Loucy (cell line): ENCODE data around the gene ZNF836.

Source experiments
- H2AFZ ChIP-seq: fragments of 200-600 bp; sonication (generic); 2 replicates; pipeline ENCODE4 v1.6.0; 2016; ENCODE audit warnings: antibody characterized with exemption, mild to moderate bottlenecking, low read length, moderate library complexity
- H3F3A ChIP-seq: fragments of 200-600 bp; 2 replicates; pipeline ENCODE4 v1.6.0; 2016; ENCODE audit warnings: antibody characterized with exemption, low read depth, mild to moderate bottlenecking
- H3K27me3 ChIP-seq: fragments of 200-600 bp; sonication (generic); 2 replicates; pipeline ENCODE4 v1.6.1; 2014; ENCODE audit warnings: low read length, mild to moderate bottlenecking; ENCODE audit not compliant: insufficient read depth, poor library complexity, severe bottlenecking
- H3K36me3 ChIP-seq: fragments of 200-600 bp; sonication (generic); 2 replicates; pipeline ENCODE4 v1.6.1; 2016; ENCODE audit warnings: low read length; ENCODE audit not compliant: insufficient read depth
- H3K4me1 ChIP-seq: fragments of 200-600 bp; sonication (generic); 2 replicates; pipeline ENCODE4 v1.5.1; 2014; ENCODE audit warnings: low read length, mild to moderate bottlenecking; ENCODE audit not compliant: insufficient read depth, poor library complexity, severe bottlenecking
- H3K4me2 ChIP-seq: fragments of 200-600 bp; sonication (generic); 2 replicates; pipeline ENCODE4 v1.6.0; 2014; ENCODE audit warnings: antibody characterized with exemption, low read length, low read depth, mild to moderate bottlenecking; ENCODE audit not compliant: poor library complexity, severe bottlenecking
- H3K4me3 ChIP-seq: fragments of 200-600 bp; sonication (generic); 2 replicates; pipeline ENCODE4 v1.5.1; 2014; ENCODE audit warnings: low read length, mild to moderate bottlenecking, mixed read lengths; ENCODE audit not compliant: poor library complexity, severe bottlenecking
- H3K79me2 ChIP-seq: fragments of 200-600 bp; sonication (generic); 2 replicates; pipeline ENCODE4 v1.6.1; 2014; ENCODE audit warnings: low read length; ENCODE audit not compliant: insufficient read depth
- H3K9ac ChIP-seq: fragments of 200-600 bp; sonication (generic); 2 replicates; pipeline ENCODE4 v1.6.0; 2014; ENCODE audit warnings: mild to moderate bottlenecking, low read depth, low read length, moderate library complexity; ENCODE audit not compliant: poor library complexity, severe bottlenecking
- H3K9me2 ChIP-seq: fragments of 200-600 bp; sonication (generic); replicated peaks from 2 replicates; pipeline ENCODE4 v1.6.1; 2016; ENCODE audit warnings: low read depth, low read length, mixed read lengths
- H3K9me3 ChIP-seq: fragments of 200-600 bp; sonication (generic); 2 replicates; pipeline ENCODE4 v1.6.1; 2014; ENCODE audit warnings: mild to moderate bottlenecking, antibody characterized with exemption, low read length, low read depth; ENCODE audit not compliant: insufficient read depth
- H4K20me1 ChIP-seq: fragments of 200-600 bp; sonication (generic); 2 replicates; pipeline ENCODE4 v1.6.0; 2014; ENCODE audit warnings: antibody characterized with exemption, low read length, mild to moderate bottlenecking; ENCODE audit not compliant: insufficient read depth, poor library complexity, severe bottlenecking
- EZH2phosphoT487 ChIP-seq: fragments of 200-600 bp; IDR thresholded peaks from 2 replicates; pipeline ENCODE4 v1.6.1; 2018; ENCODE audit warnings: antibody characterized with exemption, mild to moderate bottlenecking, moderate library complexity, borderline replicate concordance
- TF ChIP-seq, protein P1 (sequence below): fragments of 200-600 bp; sonication (generic); conservative IDR thresholded peaks from 2 replicates; pipeline ENCODE4 v1.5.1; 2014; ENCODE audit warnings: mild to moderate bottlenecking, antibody characterized with exemption, low read length

Gene ZNF836

GRCh38 chr19:52110780-52111179 lies 60.6 kb downstream of the ZNF836 start:
- H3K4me2 ChIP-seq, result no peak overlapping the region
- H4K20me1 ChIP-seq, result no peaks in the 10 kb centered on the region
- H3K4me1 ChIP-seq, result no peaks in the 10 kb centered on the region
- no peaks in the 10 kb centered on the region for H3K79me2 ChIP-seq
- H3K4me3 ChIP-seq, result no peak overlapping the region
- H3K9me3 ChIP-seq, result peaks cover 44% of the 10 kb centered on the region
- no peak overlapping the region for H3K9ac ChIP-seq
- no peak overlapping the region for H2AFZ ChIP-seq
- no peaks in the 10 kb centered on the region for H3K9me2 ChIP-seq
- TF ChIP-seq, protein P1, sequence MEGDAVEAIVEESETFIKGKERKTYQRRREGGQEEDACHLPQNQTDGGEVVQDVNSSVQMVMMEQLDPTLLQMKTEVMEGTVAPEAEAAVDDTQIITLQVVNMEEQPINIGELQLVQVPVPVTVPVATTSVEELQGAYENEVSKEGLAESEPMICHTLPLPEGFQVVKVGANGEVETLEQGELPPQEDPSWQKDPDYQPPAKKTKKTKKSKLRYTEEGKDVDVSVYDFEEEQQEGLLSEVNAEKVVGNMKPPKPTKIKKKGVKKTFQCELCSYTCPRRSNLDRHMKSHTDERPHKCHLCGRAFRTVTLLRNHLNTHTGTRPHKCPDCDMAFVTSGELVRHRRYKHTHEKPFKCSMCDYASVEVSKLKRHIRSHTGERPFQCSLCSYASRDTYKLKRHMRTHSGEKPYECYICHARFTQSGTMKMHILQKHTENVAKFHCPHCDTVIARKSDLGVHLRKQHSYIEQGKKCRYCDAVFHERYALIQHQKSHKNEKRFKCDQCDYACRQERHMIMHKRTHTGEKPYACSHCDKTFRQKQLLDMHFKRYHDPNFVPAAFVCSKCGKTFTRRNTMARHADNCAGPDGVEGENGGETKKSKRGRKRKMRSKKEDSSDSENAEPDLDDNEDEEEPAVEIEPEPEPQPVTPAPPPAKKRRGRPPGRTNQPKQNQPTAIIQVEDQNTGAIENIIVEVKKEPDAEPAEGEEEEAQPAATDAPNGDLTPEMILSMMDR, result no peak
- TF ChIP-seq EZH2phosphoT487, result no peak
- H3K27me3 ChIP-seq, result no peaks in the 10 kb centered on the region
- H3K36me3 ChIP-seq, result peaks cover 23% of the 10 kb centered on the region
- H3F3A ChIP-seq, result no peaks in the 10 kb centered on the region
